GM21528 (cell line): ENCODE measurements around the gene APOBR.
"Not testable (repeated sequence)": the region's sequence is repeated elsewhere in the genome, so short reads cannot be mapped to it uniquely, and the experiment has no call there.

Experiments
- ATAC-seq: cut with Tn5 transposase; IDR thresholded peaks from one replicate; pipeline ENCODE4 v1.9.1; 2021; ENCODE audit warnings: mild to moderate bottlenecking, moderate library complexity; ENCODE audit not compliant: unreplicated experiment, low FRiP score

Gene APOBR

DNA sequence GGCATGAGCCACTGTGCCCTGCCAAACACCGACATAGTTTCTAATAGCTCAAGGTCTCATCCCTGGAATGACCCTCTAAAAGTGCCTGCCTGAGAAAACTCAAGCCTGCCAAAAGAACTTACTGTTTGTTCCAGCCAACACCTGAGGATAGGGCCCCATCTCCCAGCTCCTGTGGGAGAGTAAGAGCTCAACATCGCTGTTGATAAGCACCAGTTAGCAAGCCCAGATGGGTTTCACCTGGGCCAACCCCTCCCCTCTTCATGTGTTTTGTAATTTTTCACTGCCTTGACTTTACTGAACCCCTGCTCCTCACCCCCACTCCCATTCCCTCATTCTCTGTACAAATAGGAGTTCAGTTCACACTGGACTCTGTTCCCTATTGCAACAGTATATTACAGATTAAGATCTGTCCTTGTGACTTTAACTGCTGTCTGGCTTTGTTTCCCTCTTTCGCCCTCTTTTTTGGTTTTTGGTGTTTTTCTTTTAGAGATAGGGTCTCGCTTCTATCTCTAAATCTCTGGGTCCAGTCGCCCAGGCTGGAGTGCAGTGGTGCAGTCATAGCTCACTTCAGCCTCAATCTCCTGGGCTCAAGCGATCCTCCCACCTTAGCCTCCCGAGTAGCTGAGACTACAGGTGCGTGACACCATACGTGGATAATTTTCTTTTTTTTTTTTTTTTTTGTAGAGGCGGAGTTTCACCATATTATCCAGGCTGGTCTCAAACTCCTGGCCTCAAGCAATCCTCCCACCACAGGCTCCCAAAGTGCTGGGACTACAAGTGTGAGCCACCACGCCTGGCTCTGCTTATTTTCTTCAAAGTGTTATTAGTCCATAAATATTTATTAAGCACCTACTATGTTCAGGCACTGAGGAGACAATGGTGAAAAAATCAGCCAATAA is 32.0 kb downstream of the APOBR start:
- no peak for ATAC-seq

DNA sequence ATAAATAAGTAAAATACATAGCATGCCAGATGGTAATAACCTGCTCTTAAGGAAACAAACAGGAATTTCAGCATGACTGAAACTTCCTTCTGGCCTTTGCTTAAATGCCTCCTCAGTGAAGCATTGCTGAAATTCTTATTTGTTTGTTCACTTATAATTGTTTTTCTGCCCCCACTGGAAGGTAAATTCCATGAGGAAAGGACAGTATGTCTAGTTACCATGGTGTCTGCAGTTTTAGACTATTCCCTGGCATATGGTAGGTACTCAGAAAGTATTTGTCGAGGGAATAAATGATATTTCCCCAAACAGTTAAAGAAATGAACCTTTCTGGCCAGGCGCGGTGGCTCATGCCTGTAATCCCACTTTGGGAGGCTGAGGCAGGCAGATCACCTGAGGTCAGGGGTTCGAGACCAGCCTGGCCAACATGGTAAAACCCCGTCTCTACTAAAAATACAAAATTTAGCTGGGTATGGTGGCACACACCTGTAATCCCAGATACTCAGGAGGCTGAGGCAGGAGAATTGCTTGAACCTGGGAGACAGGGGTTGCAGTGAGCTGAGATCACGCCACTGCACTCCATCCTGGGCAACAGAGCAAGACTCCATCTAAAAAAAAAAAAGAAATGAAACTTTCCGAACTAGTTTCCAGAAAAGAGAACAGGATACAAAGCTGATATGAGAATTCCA is 32.8 kb downstream of the APOBR start:
- ATAC-seq = not testable (repeated sequence)

DNA sequence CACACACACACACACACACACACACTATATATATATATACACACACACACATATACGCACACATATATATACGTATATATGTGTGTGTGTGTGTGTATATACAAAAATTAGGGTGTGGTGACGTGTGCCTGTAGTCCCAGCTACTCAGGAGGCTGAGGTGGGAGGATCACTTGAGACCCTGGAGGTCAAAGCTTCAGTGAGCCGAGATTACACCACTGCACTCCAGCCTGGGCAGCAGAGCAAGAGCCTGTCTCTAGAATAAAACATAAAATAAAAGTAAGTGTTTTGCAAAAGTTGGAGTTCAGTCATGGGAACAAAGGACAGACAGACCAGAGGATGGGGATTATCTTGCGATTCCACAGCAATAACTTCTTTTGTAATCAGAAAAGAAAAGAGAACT is 33.5 kb downstream of the APOBR start:
- ATAC-seq = no peak

DNA sequence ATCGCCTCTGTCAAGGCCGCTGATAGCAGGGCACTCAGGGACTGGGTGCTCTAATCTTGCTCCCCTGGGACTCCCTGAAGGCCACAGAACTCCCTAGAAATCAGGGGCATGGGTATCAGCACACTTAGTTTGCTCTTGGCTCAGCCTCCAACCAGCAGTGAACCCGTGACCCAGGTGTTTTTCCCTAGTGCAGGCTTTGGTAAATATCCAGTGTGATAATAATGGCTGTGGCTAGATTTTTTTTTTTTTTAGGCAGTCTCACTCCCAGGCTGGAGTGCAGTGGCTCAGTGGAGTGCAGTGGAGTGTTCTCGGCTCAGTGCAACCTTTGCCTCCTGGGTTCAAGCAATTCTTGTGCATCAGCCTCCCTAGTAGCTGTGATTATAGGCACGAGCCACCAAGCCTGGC is 34.0 kb downstream of the APOBR start:
- ATAC-seq = no peak

DNA sequence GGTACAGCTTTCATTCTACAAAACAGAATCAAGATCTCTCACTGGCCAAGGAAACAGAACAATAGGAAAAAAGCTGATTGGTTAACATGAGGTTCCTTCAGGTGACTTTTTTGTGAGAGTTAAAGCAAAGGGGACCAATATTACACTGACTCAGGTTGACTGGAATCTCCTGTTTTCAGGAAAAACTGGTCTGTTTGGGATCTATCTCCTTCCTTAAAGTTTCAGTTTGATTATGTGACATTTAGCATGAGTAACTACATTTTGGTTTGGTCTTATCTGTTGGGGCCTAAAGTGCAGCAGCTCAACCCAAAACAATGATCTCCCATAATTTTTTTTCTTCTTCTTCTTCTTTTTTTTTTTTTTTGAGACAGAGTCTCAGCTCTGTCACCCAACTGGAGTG is 34.7 kb downstream of the APOBR start:
- no peak for ATAC-seq

DNA sequence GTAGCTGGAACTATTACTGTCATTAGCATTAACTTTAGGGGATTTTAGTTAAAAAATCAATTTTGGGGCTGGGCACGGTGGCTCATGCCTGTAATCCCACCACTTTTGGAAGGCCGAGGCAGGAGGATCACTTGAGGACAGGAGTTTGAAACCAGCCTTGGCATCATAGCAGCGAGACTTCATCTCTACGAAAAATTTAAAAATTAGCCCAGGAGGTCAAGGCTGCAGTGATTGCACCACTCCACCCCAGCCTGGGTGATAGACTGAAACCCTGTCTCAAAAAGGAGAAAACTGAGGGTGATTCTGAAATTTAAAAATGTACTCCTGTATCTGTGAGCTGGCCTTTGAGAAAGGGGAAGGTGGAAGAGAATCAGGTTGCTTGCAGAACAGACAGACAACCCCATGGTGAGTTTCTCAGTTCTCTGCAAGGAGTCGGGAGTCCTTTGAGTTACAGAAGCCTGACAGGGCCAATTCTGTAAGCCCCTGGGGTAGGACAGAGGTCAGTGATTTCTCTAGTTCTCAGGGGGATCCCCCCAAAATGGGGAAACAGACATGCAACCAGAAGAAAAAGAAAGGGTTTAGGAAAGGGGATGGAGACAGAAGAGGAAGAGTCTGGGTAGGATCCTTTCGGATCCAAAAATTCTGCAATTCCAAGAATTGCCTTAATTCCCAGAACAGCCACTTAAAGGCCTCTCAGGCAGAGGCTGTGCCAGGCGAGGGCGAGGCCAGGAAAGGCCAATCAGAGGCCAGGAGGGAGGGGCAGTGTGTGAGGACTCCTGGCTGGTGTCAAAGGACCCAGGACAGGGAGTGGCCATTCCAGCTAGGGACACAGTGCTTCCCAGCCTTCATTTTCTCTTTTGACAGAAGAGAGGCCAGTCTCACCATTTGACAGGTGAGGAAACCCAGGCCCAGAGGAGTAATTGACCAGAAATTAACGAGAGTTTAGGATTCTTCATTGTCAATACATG is 37.6 kb downstream of the APOBR start:
- no peak for ATAC-seq

DNA sequence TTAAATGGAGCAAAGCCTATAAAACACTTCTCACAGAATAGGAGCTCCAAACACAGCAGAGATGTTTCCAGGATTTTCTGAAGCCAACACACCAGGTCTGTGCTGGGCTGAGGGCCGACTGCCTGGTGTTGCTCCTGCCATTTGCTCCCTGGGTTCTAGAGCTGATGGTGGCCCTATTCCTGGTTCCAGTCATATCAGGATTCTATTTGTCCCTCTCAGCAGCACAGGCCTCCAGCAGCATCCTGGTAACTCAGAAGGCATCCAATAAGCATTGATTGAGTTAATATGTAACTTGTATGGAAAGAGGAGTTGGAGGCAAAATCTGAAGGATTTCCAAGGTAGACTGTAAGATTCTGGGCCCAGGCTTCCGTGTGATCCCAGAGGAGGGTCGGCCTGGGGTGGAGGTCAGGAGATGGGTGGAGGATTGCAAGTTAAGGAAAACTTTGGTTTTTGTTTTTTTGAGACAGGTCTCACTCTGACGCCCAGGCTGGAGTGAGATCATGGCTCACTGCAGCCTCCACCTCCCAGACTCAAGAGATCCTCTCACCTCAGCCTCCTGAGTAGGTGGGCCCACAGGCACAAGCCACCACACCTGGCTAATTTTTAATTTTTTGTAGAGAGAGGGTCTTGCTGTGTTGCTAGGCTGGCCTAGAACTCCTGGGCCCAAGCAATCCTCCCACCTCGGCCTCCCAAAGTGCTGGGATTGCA is 38.7 kb downstream of the APOBR start:
- ATAC-seq = no peak

DNA sequence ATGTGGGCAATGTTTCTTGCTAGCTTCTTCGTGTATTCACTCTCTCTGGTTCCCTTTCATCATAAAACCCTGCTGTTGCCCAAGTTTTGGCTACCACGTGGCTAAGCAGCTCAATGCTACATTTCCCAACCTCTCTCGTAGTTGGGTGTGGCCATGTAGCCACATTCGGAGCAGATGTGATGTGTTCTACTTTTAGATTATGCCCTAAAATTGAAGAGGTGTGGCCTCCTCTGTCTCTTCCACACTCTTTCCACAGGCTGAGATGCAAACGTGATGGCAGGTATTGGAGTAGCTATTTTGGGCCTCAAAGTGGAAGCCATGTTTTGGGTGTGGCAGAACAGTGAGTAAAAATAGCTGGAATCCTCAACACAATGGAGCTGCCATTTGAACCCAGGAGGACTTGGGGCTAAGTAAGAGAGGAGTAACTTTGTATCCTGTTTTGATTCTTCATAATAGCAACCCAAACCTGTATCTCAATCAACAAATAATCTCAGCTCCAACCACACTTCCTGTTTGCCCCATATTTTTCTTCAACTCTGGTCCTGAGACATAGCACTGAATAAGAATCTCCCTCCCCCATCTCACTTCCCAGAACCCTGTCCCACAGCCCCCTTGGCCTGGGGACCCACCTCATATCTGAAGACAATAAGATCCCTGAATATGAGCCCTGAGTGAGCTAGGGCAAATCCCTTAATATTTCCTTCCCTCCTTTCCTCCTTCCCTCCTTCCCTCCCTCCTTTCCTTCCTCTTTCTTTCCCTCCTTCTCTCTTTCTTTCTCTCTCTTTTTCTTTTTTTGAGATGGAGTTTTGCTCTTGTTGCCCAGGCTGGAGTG is 40.3 kb downstream of the APOBR start:
- no peak for ATAC-seq

DNA sequence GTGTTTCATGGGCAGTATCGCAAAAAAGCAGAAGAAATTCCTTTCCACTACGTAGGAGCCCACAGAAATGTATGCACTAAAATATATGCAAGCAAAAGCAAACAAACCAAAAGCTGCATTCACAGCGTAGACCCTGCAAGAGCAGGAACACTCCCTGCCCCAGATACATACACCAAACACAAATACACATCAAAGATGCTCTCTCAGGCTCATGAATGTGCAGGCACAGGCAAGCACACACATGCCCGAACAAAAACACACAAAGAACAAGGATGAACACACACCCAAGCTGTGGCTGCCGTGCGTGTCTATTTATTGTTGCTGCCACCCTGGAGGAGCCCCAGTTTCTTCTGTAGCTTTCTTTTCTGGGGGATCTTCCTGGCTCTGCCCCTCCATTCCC is 42.6 kb downstream of the APOBR start:
- no peak for ATAC-seq

DNA sequence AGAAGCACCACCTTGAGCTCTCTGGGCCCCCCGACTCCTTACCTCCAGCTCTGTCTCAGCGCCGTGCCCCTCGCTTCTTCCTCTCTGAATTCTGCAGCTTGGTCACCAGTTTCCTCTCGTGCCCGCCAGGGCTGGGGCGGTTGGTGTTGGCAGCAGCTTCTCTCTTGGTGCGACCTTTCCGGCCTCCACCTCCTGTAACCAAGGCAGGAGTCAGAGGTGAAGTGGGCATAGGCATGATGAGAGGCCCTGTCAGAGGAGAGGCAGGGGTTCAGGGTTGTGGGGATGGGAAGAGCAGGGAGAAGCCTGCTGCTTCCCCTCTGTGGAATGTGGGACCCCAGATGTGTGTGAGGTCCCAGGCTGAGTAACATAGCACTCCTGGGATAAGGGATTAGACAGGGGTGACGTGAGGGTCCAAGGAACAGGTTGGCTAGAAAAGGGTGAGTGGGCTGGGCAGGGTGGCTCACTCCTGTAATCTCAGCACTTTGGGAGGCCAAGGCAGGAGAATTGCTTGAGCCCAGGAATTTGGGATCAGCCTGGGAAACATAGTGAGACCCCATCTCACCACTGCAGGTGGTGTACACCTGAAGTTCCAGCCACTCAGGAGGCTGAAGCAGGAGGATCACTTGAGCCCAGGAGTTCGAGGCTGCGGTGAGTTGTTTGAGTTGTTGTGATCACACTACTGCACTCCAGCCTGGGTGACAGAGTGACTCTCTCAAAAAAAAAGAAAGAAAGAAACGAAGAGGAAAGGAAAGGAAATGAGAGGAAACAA is 43.7 kb downstream of the APOBR start:
- no peak for ATAC-seq

DNA sequence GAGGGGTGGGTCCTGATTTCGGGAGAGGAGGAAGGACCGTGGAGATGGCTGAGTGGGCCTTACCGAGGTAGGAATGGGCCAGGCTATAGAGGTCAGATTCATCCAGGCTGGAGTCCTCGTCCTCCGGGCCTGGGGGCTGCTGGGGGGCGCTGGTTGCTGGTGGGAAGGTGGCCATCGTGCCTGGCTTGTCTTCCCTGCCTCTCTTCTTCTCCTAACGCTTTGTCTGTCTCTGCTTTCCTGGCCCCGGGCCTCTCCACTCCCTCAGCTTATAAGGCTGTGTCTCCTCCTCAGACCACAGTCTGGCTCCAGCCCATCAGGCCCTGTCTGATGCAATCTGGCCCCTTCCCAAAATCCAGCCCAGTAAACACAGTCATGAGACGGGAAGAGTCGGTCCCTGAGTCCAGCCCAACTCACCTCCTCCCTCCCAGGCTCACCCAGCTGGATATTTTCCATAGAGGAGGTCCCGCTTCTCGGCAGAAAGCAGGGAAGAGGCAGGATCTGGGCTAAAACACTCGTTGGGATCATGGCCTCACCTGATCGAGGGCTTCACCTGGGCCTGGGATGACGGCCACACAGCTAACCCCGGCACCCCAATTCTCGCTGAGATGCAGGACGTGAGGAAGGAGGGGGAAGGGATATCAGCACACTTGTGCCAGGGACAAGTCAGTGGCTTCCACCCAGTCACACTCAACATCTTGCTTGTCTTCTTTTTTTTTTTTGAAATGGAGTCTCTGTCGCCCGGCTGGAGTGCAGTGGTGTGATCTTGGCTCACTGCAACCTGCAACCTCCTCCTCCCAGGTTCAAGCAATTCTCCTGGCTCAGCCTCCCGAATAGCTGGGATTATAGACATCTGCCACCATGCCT is 44.5 kb downstream of the APOBR start, which contains the start of gene NUPR1:
Gene NUPR1, minus strand, starts transcription at position 242 of the 864 bp plus-strand sequence. Its CDS starts 67 bp downstream, at position 175.
- no peak for ATAC-seq

DNA sequence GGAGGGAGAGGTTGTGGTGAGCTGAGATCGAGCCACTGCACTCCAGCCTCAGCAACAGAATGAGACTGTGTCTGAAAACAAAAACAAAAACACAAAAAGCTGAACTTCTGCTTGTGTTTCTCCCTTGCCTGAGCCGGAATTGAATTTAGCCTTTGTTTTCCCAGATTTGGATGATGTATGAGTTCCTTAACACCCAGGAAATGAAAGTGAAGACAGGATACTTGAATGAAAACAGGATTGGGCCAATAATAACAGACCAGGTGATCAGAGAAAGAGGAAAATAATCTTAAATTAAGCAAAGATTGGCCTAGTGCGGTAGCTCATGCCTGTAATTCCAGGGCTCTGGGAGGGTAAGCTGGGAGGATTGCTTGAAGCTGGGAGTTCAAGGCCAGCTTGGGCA is 45.9 kb downstream of the APOBR start:
- no peak for ATAC-seq

DNA sequence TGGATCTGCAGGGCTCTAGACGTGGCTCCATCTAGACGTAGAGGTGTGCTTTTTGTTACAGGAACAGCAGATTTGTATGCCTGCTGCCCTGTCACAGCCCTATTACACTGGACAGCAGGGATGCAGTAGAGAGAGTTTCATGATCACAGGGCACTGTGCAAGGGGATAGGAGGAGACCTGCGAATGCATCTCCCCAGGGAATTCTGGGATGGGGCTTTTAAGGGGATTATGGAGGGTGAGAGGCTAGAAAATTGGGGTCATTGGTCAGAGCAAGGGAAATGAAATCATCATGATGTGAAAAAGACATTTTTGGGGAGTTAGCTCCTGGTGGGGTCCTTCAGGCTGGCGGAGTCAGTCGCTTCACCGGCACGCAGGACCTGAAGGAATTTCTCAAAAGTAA is 48.2 kb downstream of the APOBR start:
- ATAC-seq = no peak

DNA sequence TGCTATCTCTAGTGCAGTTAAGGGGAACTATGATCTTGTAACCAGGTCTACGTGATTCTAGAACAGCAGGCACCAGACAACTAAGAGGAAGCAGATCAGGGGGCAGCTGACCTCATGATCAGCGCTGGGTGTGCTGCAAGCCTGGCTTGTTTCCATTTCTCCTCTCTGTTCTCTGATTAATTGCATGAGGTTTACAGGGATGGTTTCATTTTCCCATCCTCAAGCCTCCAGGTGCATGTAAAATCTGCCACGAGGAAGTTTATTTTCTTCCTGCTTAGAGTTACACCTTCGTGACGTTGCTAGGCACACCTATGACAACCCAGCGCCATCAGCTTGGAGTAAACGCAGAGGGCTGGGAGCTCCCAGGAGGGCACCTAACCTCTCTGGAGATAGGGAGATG is 48.6 kb downstream of the APOBR start:
- ATAC-seq = no peak

DNA sequence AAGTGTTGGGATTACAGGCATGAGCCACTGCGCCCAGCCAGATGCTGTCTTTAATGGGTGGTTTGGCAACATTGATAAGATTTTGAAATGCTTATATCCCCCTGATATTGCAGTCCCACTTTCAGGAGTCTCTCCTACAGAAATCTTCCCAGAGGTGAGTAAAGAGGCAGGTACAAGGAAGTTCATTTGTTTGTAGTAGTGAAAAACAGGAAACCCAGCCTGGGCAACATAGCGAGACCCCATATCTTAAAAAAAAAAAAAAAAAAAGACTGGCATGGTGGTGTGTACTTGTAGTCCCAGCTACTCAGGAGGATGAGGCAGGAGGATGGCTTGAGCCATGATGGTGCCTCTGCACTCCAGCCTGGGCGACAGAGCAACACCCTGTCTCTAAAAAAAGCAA is 50.6 kb downstream of the APOBR start:
- ATAC-seq = no peak

DNA sequence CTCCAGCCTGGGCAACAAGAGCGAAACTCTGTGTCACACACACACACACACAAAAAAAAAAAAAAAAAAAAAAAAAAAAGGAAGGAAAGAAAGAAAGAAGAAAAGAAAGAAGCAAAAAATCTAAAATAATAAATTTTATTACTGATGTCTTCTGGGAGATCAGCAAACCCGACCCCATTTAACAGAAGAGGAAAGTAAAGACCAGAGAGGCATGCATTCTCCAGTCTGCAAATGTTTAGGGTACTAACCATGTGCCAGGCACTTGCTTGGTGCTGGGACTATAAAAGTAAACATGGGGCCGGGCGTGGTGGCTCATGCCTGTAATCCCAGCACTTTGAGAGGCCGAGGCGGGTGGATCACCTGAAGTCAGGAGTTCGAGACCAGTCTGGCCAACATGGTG is 51.5 kb downstream of the APOBR start:
- ATAC-seq = not testable (repeated sequence)

DNA sequence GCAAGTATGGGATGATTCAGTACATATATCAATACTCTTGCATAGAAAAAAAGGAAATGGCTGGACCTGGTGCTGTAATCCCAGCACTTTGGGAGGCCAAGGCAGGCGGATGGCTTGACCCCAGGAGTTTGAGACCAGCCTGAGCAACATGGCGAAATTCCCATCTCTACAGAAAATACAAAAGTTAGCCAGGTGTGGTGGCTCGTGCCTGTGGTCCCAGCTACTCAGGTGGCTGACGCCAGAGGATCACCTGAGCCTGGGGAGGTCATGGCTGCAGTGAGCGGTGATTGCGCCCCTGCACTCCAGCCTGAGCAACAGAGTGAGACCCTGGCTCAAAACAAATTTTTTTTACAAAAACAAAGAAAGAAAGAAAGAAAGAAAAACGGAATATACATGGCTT is 52.2 kb downstream of the APOBR start:
- no peak for ATAC-seq
